IPS-15b (cell line): ENCODE measurements around the gene ASAP2.

Source experiments
- H3K27me3 ChIP-seq: one replicate; pipeline ENCODE4 v1.6.1; 2013; ENCODE audit warnings: low read length; ENCODE audit not compliant: control insufficient read depth, insufficient read depth
- H3K36me3 ChIP-seq: one replicate; pipeline ENCODE4 v1.6.1; 2013; ENCODE audit warnings: low read length; ENCODE audit not compliant: control insufficient read depth, insufficient read depth
- H3K4me1 ChIP-seq: one replicate; pipeline ENCODE4 v1.6.1; 2013; ENCODE audit warnings: mild to moderate bottlenecking, low read length; ENCODE audit not compliant: control insufficient read depth, insufficient read depth
- H3K4me3 ChIP-seq: one replicate; pipeline ENCODE4 v1.5.1; 2013; ENCODE audit warnings: low read depth, low read length
- H3K9ac ChIP-seq: one replicate; pipeline ENCODE4 v1.6.1; 2013; ENCODE audit warnings: low read depth, mild to moderate bottlenecking, low read length
- H3K9me3 ChIP-seq: one replicate; pipeline ENCODE4 v1.6.1; 2013; ENCODE audit warnings: mild to moderate bottlenecking, low read length; ENCODE audit not compliant: control insufficient read depth, insufficient read depth

ASAP2 gene

GRCh38 chr2:9229470-9229820, 22.8 kb downstream of the ASAP2 start:
- no peaks in the 10 kb centered on the region for H3K27me3 ChIP-seq
- no peaks in the 10 kb centered on the region for H3K4me1 ChIP-seq
- H3K4me3 ChIP-seq: no peak overlapping the region
- no peak overlapping the region for H3K9ac ChIP-seq
- no peaks in the 10 kb centered on the region for H3K36me3 ChIP-seq
- no peaks in the 10 kb centered on the region for H3K9me3 ChIP-seq

- no peaks in the 10 kb centered on the region for H3K9me3 ChIP-seq
- H3K4me3 ChIP-seq: no peak overlapping the region
- no peaks in the 10 kb centered on the region for H3K4me1 ChIP-seq
- no peaks in the 10 kb centered on the region for H3K27me3 ChIP-seq
- H3K36me3 ChIP-seq: no peaks in the 10 kb centered on the region
- H3K9ac ChIP-seq: no peak overlapping the region
Measured at GRCh38 chr2:9230051-9230802, 23.6 kb downstream of the ASAP2 start.

GRCh38 chr2:9230881-9231280, 24.3 kb downstream of the ASAP2 start:
- no peaks in the 10 kb centered on the region for H3K4me1 ChIP-seq
- H3K36me3 ChIP-seq: no peaks in the 10 kb centered on the region
- no peak overlapping the region for H3K9ac ChIP-seq
- no peak overlapping the region for H3K4me3 ChIP-seq
- no peaks in the 10 kb centered on the region for H3K27me3 ChIP-seq
- no peaks in the 10 kb centered on the region for H3K9me3 ChIP-seq

- Histone ChIP-seq H3K9ac (no peak overlapping the region), H3K9me3 (no peaks in the 10 kb centered on the region), H3K4me1 (no peaks in the 10 kb centered on the region), H3K4me3 (no peak overlapping the region), H3K36me3 (no peaks in the 10 kb centered on the region), H3K27me3 (no peaks in the 10 kb centered on the region)
Measured at GRCh38 chr2:9231291-9232165, 24.9 kb downstream of the ASAP2 start.

GRCh38 chr2:9232166-9232479, 25.5 kb downstream of the ASAP2 start:
- no peak overlapping the region for H3K4me3 ChIP-seq
- no peaks in the 10 kb centered on the region for H3K4me1 ChIP-seq

GRCh38 chr2:9232886-9233285, 26.3 kb downstream of the ASAP2 start:
- Histone ChIP-seq H3K9me3 (no peaks in the 10 kb centered on the region), H3K27me3 (no peaks in the 10 kb centered on the region), H3K4me3 (no peak overlapping the region), H3K36me3 (no peaks in the 10 kb centered on the region), H3K9ac (no peak overlapping the region), H3K4me1 (no peaks in the 10 kb centered on the region)

More at GRCh38 chr2:9232166-9232479, 25.5 kb downstream of the ASAP2 start:
- H3K27me3 ChIP-seq: no peaks in the 10 kb centered on the region
- H3K36me3 ChIP-seq: no peaks in the 10 kb centered on the region
- H3K9me3 ChIP-seq: no peaks in the 10 kb centered on the region
- H3K9ac ChIP-seq: no peak overlapping the region

- Histone ChIP-seq H3K36me3 (no peaks in the 10 kb centered on the region), H3K27me3 (no peaks in the 10 kb centered on the region), H3K9me3 (no peaks in the 10 kb centered on the region), H3K4me1 (no peaks in the 10 kb centered on the region), H3K9ac (no peak overlapping the region), H3K4me3 (no peak overlapping the region)
Measured at GRCh38 chr2:9234680-9235146, 28.1 kb downstream of the ASAP2 start.

- no peaks in the 10 kb centered on the region for H3K36me3 ChIP-seq
- H3K9me3 ChIP-seq: no peaks in the 10 kb centered on the region
- no peak overlapping the region for H3K4me3 ChIP-seq
- no peaks in the 10 kb centered on the region for H3K27me3 ChIP-seq
- no peak overlapping the region for H3K9ac ChIP-seq
- H3K4me1 ChIP-seq: no peaks in the 10 kb centered on the region
Measured at GRCh38 chr2:9235147-9236044, 28.8 kb downstream of the ASAP2 start.

GRCh38 chr2:9236045-9236344, 29.4 kb downstream of the ASAP2 start:
- Histone ChIP-seq H3K36me3 (no peaks in the 10 kb centered on the region), H3K4me1 (no peaks in the 10 kb centered on the region), H3K27me3 (no peaks in the 10 kb centered on the region), H3K9ac (no peak overlapping the region), H3K4me3 (no peak overlapping the region), H3K9me3 (no peaks in the 10 kb centered on the region)

- H3K4me3 ChIP-seq: no peak overlapping the region
- H3K4me1 ChIP-seq: no peaks in the 10 kb centered on the region
- no peaks in the 10 kb centered on the region for H3K36me3 ChIP-seq
- H3K9me3 ChIP-seq: no peaks in the 10 kb centered on the region
- H3K9ac ChIP-seq: no peak overlapping the region
- no peaks in the 10 kb centered on the region for H3K27me3 ChIP-seq
Measured at GRCh38 chr2:9236867-9237266, 30.3 kb downstream of the ASAP2 start.

- H3K9me3 ChIP-seq: no peaks in the 10 kb centered on the region
- no peak overlapping the region for H3K4me3 ChIP-seq
- no peaks in the 10 kb centered on the region for H3K27me3 ChIP-seq
- no peaks in the 10 kb centered on the region for H3K4me1 ChIP-seq
- no peak overlapping the region for H3K9ac ChIP-seq
- H3K36me3 ChIP-seq: no peaks in the 10 kb centered on the region
Measured at GRCh38 chr2:9237831-9238230, 31.2 kb downstream of the ASAP2 start.
